Measurements from ENCODE around the gene C2CD2L. TPM values are rescaled to one million over a fixed set of nuclear protein-coding genes. Genes with fewer than 3 reads are reported as not detected.

C2CD2L gene
- total RNA-seq, 1 experiment from 2014 or later, result 7.8 TPM

DNA sequence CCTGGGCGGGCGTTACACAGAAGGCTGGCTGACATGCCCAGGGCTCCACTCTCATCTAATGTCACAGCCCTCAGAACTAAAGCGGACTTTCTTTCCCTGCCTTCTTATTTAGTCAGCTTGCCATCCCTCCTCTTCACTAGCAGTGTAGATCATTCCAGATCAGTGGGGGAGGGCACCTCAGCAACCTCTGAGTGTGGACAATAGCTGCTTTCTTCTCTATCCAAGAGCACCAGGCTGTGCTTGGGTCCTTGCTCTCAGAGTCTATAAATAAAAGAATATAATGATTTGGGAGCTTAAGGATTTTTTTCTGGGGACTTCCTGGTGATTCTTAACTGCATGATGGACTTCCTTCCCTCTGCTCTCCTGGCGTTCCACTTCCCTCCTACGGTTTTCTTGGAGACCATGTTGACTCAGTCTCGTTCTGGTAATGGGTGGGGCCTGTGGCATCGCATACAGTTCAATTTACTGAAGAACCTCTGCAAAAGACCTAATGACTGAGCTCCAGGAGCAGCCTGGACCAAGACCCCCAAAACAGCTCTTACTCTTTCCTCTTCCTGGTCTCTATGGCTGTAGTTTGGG lies 25.4 kb upstream of the C2CD2L start:
- Mint-ChIP-seq H3K9me3 (ENCODE audit: low read depth, unreplicated experiment) (no peaks in the 10 kb centered on the region), H3K27ac (ENCODE audit: unreplicated experiment) (no peak overlapping the region), H3K4me3 (ENCODE audit: low read depth, unreplicated experiment) (no peak overlapping the region), H3K4me1 (ENCODE audit: low read depth, unreplicated experiment) (no peaks in the 10 kb centered on the region), H3K27me3 (ENCODE audit: unreplicated experiment) (no peaks in the 10 kb centered on the region), H3K36me3 (ENCODE audit: insufficient read depth, unreplicated experiment) (peaks cover 28% of the 10 kb centered on the region)
- BruUV-seq (replicated peaks), result no TSS peak
- TF ChIP-seq, protein P1, sequence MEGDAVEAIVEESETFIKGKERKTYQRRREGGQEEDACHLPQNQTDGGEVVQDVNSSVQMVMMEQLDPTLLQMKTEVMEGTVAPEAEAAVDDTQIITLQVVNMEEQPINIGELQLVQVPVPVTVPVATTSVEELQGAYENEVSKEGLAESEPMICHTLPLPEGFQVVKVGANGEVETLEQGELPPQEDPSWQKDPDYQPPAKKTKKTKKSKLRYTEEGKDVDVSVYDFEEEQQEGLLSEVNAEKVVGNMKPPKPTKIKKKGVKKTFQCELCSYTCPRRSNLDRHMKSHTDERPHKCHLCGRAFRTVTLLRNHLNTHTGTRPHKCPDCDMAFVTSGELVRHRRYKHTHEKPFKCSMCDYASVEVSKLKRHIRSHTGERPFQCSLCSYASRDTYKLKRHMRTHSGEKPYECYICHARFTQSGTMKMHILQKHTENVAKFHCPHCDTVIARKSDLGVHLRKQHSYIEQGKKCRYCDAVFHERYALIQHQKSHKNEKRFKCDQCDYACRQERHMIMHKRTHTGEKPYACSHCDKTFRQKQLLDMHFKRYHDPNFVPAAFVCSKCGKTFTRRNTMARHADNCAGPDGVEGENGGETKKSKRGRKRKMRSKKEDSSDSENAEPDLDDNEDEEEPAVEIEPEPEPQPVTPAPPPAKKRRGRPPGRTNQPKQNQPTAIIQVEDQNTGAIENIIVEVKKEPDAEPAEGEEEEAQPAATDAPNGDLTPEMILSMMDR (IDR thresholded peaks at IDR 0.05; ENCODE audit: unreplicated experiment), result no peak
- intact Hi-C loops (cut with micrococcal nuclease; ENCODE audit: unreplicated experiment), result no loop called here
- CTCF ChIA-PET, result no interaction called here
- no peak for DNase-seq

DNA sequence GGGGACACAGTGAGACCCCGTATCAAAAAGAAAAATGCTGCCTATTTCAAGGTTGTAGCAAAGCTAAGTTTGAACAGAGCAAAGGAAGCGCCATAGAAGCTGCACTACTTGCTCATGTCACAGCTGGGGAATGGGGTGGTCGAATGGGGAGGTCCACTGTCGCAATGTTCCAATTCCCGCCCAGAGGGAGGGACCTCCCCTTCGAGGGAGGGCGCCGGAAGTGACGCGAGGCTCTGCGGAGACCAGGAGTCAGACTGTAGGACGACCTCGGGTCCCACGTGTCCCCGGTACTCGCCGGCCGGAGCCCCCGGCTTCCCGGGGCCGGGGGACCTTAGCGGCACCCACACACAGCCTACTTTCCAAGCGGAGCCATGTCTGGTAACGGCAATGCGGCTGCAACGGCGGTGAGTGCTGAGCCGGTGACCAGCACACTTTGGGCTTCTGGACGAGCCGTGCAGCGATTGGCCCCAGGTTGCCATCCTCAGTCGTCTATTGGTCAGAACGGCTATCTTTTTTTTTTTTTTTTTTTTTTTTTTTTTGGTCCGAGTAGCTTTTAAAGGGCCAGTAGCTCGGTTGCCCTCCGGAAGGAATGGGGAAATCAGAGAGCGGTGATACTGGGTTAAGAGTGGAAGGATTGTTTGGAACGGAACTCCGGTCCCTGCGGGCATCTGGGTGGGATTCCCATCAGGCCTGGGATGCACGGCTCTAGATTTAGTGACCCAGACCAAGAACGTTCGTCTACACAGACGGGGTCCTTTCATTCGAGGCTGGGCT lies 22.3 kb upstream of the C2CD2L start, which contains the start of gene HMBS:
TSS of gene HMBS (plus strand) at position 219 of the 774 bp plus-strand sequence. CDS start at position 372, 153 bp downstream.
- BruUV-seq (replicated peaks), result no TSS peak
- CTCF ChIA-PET, result interaction anchor here (0.6 to 1.0 kb wide), 7 partner anchors 10 to 763 kb away, joined by 3 to 5 read pairs (median 3); partner anchors contain the start of gene CBL
- Mint-ChIP-seq H3K4me1 (ENCODE audit: low read depth, unreplicated experiment) (no peaks in the 10 kb centered on the region), H3K4me3 (ENCODE audit: low read depth, unreplicated experiment) (peak within 1 kb of the TSS; percentile 80), H3K27ac (ENCODE audit: unreplicated experiment) (peak within 1 kb of the TSS; percentile 71), H3K27me3 (ENCODE audit: unreplicated experiment) (no peaks in the 10 kb centered on the region), H3K9me3 (ENCODE audit: low read depth, unreplicated experiment) (no peaks in the 10 kb centered on the region), H3K36me3 (ENCODE audit: insufficient read depth, unreplicated experiment) (peaks cover 26% of the 10 kb centered on the region)
- intact Hi-C loops (cut with micrococcal nuclease; ENCODE audit: unreplicated experiment), result no loop called here
- peak; percentile 86 for DNase-seq
- TF ChIP-seq, protein P1 (IDR thresholded peaks at IDR 0.05; ENCODE audit: unreplicated experiment), result no peak

DNA sequence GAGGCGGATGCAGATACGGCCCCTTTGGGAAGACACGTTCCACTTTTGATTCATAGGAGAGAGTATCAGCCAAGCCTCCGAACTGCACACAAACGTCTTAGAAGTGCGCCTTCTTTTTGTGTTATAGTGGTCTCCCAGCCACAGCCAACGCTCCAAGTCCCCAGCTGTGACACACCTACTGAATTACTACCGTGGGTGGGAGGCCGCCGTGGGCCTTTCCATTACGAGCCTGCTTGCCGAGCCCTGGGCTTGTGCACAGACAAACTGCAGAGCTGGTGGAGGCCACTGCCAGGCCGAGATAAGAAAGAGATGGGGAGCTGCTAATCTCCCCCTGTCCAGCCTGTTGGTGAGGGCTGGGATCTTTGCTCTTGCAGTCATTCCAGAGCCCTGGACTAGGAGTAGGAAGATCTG lies 21.7 kb upstream of the C2CD2L start:
- Mint-ChIP-seq H3K4me1 (ENCODE audit: low read depth, unreplicated experiment) (no peaks in the 10 kb centered on the region), H3K9me3 (ENCODE audit: low read depth, unreplicated experiment) (no peaks in the 10 kb centered on the region), H3K27ac (ENCODE audit: unreplicated experiment) (peak overlapping the region; percentile 71), H3K27me3 (ENCODE audit: unreplicated experiment) (no peaks in the 10 kb centered on the region), H3K36me3 (ENCODE audit: insufficient read depth, unreplicated experiment) (peaks cover 26% of the 10 kb centered on the region), H3K4me3 (ENCODE audit: low read depth, unreplicated experiment) (peak overlapping the region; percentile 80)
- TF ChIP-seq, protein P1 (IDR thresholded peaks at IDR 0.05; ENCODE audit: unreplicated experiment), result no peak
- DNase-seq, result no peak
- intact Hi-C loops (cut with micrococcal nuclease; ENCODE audit: unreplicated experiment), result no loop called here
- TSS peak; percentile 90 for BruUV-seq (replicated peaks)
- CTCF ChIA-PET, result interaction anchor here (0.6 to 1.0 kb wide), 5 partner anchors 9 to 764 kb away, joined by 3 to 5 read pairs (median 3); a partner anchor contains a TSS

DNA sequence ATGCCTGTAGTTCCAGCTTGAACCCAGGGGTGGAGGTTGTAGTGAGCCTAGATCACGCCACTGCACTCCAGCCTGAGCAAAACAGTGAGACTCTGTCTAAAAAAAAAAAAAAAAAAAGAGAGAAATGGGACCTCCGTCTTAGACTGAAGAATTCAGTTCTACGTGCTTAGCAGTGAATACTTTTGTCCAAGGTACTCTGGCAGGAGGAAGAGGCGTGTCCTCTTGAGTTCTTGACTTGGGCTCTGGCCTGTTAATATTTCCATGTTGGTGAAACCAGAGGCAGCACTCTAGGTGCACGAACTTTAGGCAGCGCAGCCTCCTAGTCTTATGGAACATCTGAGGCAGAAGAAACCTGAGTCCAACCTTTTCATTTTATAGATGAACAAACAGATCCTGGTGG lies 20.0 kb upstream of the C2CD2L start:
- intact Hi-C loops (cut with micrococcal nuclease; ENCODE audit: unreplicated experiment), result no loop called here
- H3K9me3 Mint-ChIP-seq (ENCODE audit: low read depth, unreplicated experiment), result no peaks in the 10 kb centered on the region
- BruUV-seq (replicated peaks), result no TSS peak
- no peak overlapping the region for H3K27ac Mint-ChIP-seq (ENCODE audit: unreplicated experiment)
- no peak overlapping the region for H3K4me3 Mint-ChIP-seq (ENCODE audit: low read depth, unreplicated experiment)
- peaks cover 20% of the 10 kb centered on the region for H3K36me3 Mint-ChIP-seq (ENCODE audit: insufficient read depth, unreplicated experiment)
- H3K27me3 Mint-ChIP-seq (ENCODE audit: unreplicated experiment), result no peaks in the 10 kb centered on the region
- DNase-seq, result no peak
- no peaks in the 10 kb centered on the region for H3K4me1 Mint-ChIP-seq (ENCODE audit: low read depth, unreplicated experiment)
- CTCF ChIA-PET, result no interaction called here
- TF ChIP-seq, protein P1 (IDR thresholded peaks at IDR 0.05; ENCODE audit: unreplicated experiment), result no peak
